ENCODE results near the gene LRRC2.
A peak's percentile ranks its signal among the peaks of the same experiment; 100 is the strongest.

Gene LRRC2

GRCh38 chr3:46552538-46552937 lies 13.6 kb downstream of the LRRC2 start:
- WGBS = 98% methylated on average over 1 of the region's 1 CpG
- H2BK12ac ChIP-seq (ENCODE audit: low read length in 2 of 2) = peak overlapping the region in 1 of 2 experiments; percentile 11

GRCh38 chr3:46551615-46552014 lies 14.5 kb downstream of the LRRC2 start:
- H3K4ac ChIP-seq (ENCODE audit: low read depth in 1 of 2, low read length in 2 of 2) = no peak overlapping the region
- no peak overlapping the region for H2BK15ac ChIP-seq (ENCODE audit: low read depth, poor library complexity, severe bottlenecking)
- H3K14ac ChIP-seq (ENCODE audit: low read length in 2 of 2) = no peak overlapping the region
- no peak overlapping the region for H4K8ac ChIP-seq (ENCODE audit: low read length)
- H3K79me1 ChIP-seq (replicated peaks; ENCODE audit: low read length, poor library complexity, severe bottlenecking) = no peaks in the 10 kb centered on the region
- no peak overlapping the region for H2BK12ac ChIP-seq (ENCODE audit: low read length in 2 of 2)
- H3K9me3 ChIP-seq (ENCODE audit: control insufficient read depth, low read length) = peaks cover 6% of the 10 kb centered on the region
- no peak overlapping the region for H2BK120ac ChIP-seq (ENCODE audit: low read depth, low read length)
- no peak overlapping the region for H3K4me3 ChIP-seq (ENCODE audit: insufficient read depth in 1 of 2, low read depth in 1 of 2, low read length in 2 of 2)
- no peak overlapping the region for H3K18ac ChIP-seq (ENCODE audit: low read depth in 1 of 2, low read length in 2 of 2)
- H3K4me1 ChIP-seq (ENCODE audit: control insufficient read depth, insufficient read depth, low read depth, low read length) = no peaks in the 10 kb centered on the region
- H2BK5ac ChIP-seq (ENCODE audit: low read depth, low read length, poor library complexity, severe bottlenecking) = no peak overlapping the region
- no peak overlapping the region for H3K4me2 ChIP-seq (ENCODE audit: low read length, poor library complexity, severe bottlenecking)
- no peak overlapping the region for H2AFZ ChIP-seq (ENCODE audit: low read depth, low read length)
- H2AK5ac ChIP-seq (ENCODE audit: low read length, severe bottlenecking) = no peak overlapping the region
- no peak overlapping the region for H4K91ac ChIP-seq (ENCODE audit: low read length)
- H3K27me3 ChIP-seq (ENCODE audit: control insufficient read depth in 1 of 2, insufficient read depth in 1 of 2, low read length in 2 of 2) = no peaks in the 10 kb centered on the region
- DNase-seq = no peak
- 100% methylated on average over 2 of the region's 2 CpGs for WGBS
- H3K36me3 ChIP-seq (ENCODE audit: control insufficient read depth in 1 of 2, insufficient read depth in 2 of 2, low read depth in 1 of 2, low read length in 2 of 2) = peaks cover 0 to 16% of the 10 kb centered on the region in 2 experiments
- no peak overlapping the region for H3K27ac ChIP-seq (ENCODE audit: low read length, poor library complexity, severe bottlenecking)
- H3K9ac ChIP-seq (ENCODE audit: low read length) = no peak overlapping the region
- no peak overlapping the region for H3K23ac ChIP-seq (ENCODE audit: low read length in 2 of 2)

More at GRCh38 chr3:46552538-46552937, 13.6 kb downstream of the LRRC2 start:
- Histone ChIP-seq H2BK5ac (ENCODE audit: low read depth, low read length, poor library complexity, severe bottlenecking) (no peak overlapping the region), H4K8ac (ENCODE audit: low read length) (no peak overlapping the region), H3K4me3 (ENCODE audit: insufficient read depth in 1 of 2, low read depth in 1 of 2, low read length in 2 of 2) (no peak overlapping the region), H3K14ac (ENCODE audit: low read length in 2 of 2) (no peak overlapping the region), H3K27me3 (ENCODE audit: control insufficient read depth in 1 of 2, insufficient read depth in 1 of 2, low read length in 2 of 2) (no peaks in the 10 kb centered on the region), H3K23ac (ENCODE audit: low read length in 2 of 2) (no peak overlapping the region), H2BK120ac (ENCODE audit: low read depth, low read length) (no peak overlapping the region), H3K18ac (ENCODE audit: low read depth in 1 of 2, low read length in 2 of 2) (no peak overlapping the region), H3K79me1 (replicated peaks; ENCODE audit: low read length, poor library complexity, severe bottlenecking) (no peaks in the 10 kb centered on the region), H2BK15ac (ENCODE audit: low read depth, poor library complexity, severe bottlenecking) (no peak overlapping the region), H4K91ac (ENCODE audit: low read length) (no peak overlapping the region), H3K9ac (ENCODE audit: low read length) (no peak overlapping the region), H3K4me2 (ENCODE audit: low read length, poor library complexity, severe bottlenecking) (no peak overlapping the region), H3K9me3 (ENCODE audit: control insufficient read depth, low read length) (peaks cover 6% of the 10 kb centered on the region), H3K27ac (ENCODE audit: low read length, poor library complexity, severe bottlenecking) (no peak overlapping the region), H3K4me1 (ENCODE audit: control insufficient read depth, insufficient read depth, low read depth, low read length) (no peaks in the 10 kb centered on the region), H2AK5ac (ENCODE audit: low read length, severe bottlenecking) (peak overlapping the region; percentile 21), H3K36me3 (ENCODE audit: control insufficient read depth in 1 of 2, insufficient read depth in 2 of 2, low read depth in 1 of 2, low read length in 2 of 2) (peaks cover 0 to 16% of the 10 kb centered on the region in 2 experiments), H2AFZ (ENCODE audit: low read depth, low read length) (no peak overlapping the region), H3K4ac (ENCODE audit: low read depth in 1 of 2, low read length in 2 of 2) (no peak overlapping the region)
- no peak for DNase-seq

GRCh38 chr3:46549989-46550388 lies 16.1 kb downstream of the LRRC2 start:
- Histone ChIP-seq H3K18ac (ENCODE audit: low read depth in 1 of 2, low read length in 2 of 2) (no peak overlapping the region), H2AK5ac (ENCODE audit: low read length, severe bottlenecking) (no peak overlapping the region), H3K14ac (ENCODE audit: low read length in 2 of 2) (no peak overlapping the region), H3K4ac (ENCODE audit: low read depth in 1 of 2, low read length in 2 of 2) (no peak overlapping the region), H3K27me3 (ENCODE audit: control insufficient read depth in 1 of 2, insufficient read depth in 1 of 2, low read length in 2 of 2) (no peaks in the 10 kb centered on the region), H3K9ac (ENCODE audit: low read length) (no peak overlapping the region), H3K4me1 (ENCODE audit: control insufficient read depth, insufficient read depth, low read depth, low read length) (no peaks in the 10 kb centered on the region), H3K79me1 (replicated peaks; ENCODE audit: low read length, poor library complexity, severe bottlenecking) (no peaks in the 10 kb centered on the region), H2AFZ (ENCODE audit: low read depth, low read length) (no peak overlapping the region), H3K9me3 (ENCODE audit: control insufficient read depth, low read length) (no peaks in the 10 kb centered on the region), H3K36me3 (ENCODE audit: control insufficient read depth in 1 of 2, insufficient read depth in 2 of 2, low read depth in 1 of 2, low read length in 2 of 2) (peaks cover 0 to 16% of the 10 kb centered on the region in 2 experiments), H3K4me3 (ENCODE audit: insufficient read depth in 1 of 2, low read depth in 1 of 2, low read length in 2 of 2) (no peak overlapping the region), H2BK12ac (ENCODE audit: low read length in 2 of 2) (no peak overlapping the region), H2BK15ac (ENCODE audit: low read depth, poor library complexity, severe bottlenecking) (no peak overlapping the region), H3K27ac (ENCODE audit: low read length, poor library complexity, severe bottlenecking) (no peak overlapping the region), H2BK5ac (ENCODE audit: low read depth, low read length, poor library complexity, severe bottlenecking) (no peak overlapping the region), H4K91ac (ENCODE audit: low read length) (no peak overlapping the region), H4K8ac (ENCODE audit: low read length) (no peak overlapping the region), H3K4me2 (ENCODE audit: low read length, poor library complexity, severe bottlenecking) (no peak overlapping the region), H2BK120ac (ENCODE audit: low read depth, low read length) (no peak overlapping the region), H3K23ac (ENCODE audit: low read length in 2 of 2) (no peak overlapping the region)
- WGBS = 89% methylated on average over 1 of the region's 1 CpG
- DNase-seq = no peak

- Histone ChIP-seq H3K27ac (ENCODE audit: low read length, poor library complexity, severe bottlenecking) (no peak overlapping the region), H3K9ac (ENCODE audit: low read length) (no peak overlapping the region), H3K18ac (ENCODE audit: low read depth in 1 of 2, low read length in 2 of 2) (no peak overlapping the region), H2BK15ac (ENCODE audit: low read depth, poor library complexity, severe bottlenecking) (no peak overlapping the region), H3K14ac (ENCODE audit: low read length in 2 of 2) (no peak overlapping the region), H3K4me1 (ENCODE audit: control insufficient read depth, insufficient read depth, low read depth, low read length) (no peaks in the 10 kb centered on the region), H3K4ac (ENCODE audit: low read depth in 1 of 2, low read length in 2 of 2) (no peak overlapping the region), H3K9me3 (ENCODE audit: control insufficient read depth, low read length) (no peaks in the 10 kb centered on the region), H4K8ac (ENCODE audit: low read length) (no peak overlapping the region), H2BK12ac (ENCODE audit: low read length in 2 of 2) (no peak overlapping the region), H3K23ac (ENCODE audit: low read length in 2 of 2) (no peak overlapping the region), H2BK5ac (ENCODE audit: low read depth, low read length, poor library complexity, severe bottlenecking) (no peak overlapping the region), H2BK120ac (ENCODE audit: low read depth, low read length) (no peak overlapping the region), H3K4me2 (ENCODE audit: low read length, poor library complexity, severe bottlenecking) (no peak overlapping the region), H2AFZ (ENCODE audit: low read depth, low read length) (no peak overlapping the region), H4K91ac (ENCODE audit: low read length) (no peak overlapping the region), H3K79me1 (replicated peaks; ENCODE audit: low read length, poor library complexity, severe bottlenecking) (no peaks in the 10 kb centered on the region), H3K4me3 (ENCODE audit: insufficient read depth in 1 of 2, low read depth in 1 of 2, low read length in 2 of 2) (no peak overlapping the region), H3K36me3 (ENCODE audit: control insufficient read depth in 1 of 2, insufficient read depth in 2 of 2, low read depth in 1 of 2, low read length in 2 of 2) (peaks cover 0 to 19% of the 10 kb centered on the region in 2 experiments), H3K27me3 (ENCODE audit: control insufficient read depth in 1 of 2, insufficient read depth in 1 of 2, low read length in 2 of 2) (no peaks in the 10 kb centered on the region), H2AK5ac (ENCODE audit: low read length, severe bottlenecking) (no peak overlapping the region)
- DNase-seq = no peak
- WGBS = 76% methylated on average over 4 of the region's 4 CpGs
Observed at GRCh38 chr3:46549408-46549904, 16.6 kb downstream of the LRRC2 start.
